HG03103 (cell line): Measurements from ENCODE around the gene PUM2.

Experiments used
- ATAC-seq: cut with Tn5 transposase; IDR thresholded peaks from one replicate; pipeline ENCODE4 v1.9.1; 2021; ENCODE audit warnings: low read depth; ENCODE audit not compliant: unreplicated experiment

Gene PUM2

DNA sequence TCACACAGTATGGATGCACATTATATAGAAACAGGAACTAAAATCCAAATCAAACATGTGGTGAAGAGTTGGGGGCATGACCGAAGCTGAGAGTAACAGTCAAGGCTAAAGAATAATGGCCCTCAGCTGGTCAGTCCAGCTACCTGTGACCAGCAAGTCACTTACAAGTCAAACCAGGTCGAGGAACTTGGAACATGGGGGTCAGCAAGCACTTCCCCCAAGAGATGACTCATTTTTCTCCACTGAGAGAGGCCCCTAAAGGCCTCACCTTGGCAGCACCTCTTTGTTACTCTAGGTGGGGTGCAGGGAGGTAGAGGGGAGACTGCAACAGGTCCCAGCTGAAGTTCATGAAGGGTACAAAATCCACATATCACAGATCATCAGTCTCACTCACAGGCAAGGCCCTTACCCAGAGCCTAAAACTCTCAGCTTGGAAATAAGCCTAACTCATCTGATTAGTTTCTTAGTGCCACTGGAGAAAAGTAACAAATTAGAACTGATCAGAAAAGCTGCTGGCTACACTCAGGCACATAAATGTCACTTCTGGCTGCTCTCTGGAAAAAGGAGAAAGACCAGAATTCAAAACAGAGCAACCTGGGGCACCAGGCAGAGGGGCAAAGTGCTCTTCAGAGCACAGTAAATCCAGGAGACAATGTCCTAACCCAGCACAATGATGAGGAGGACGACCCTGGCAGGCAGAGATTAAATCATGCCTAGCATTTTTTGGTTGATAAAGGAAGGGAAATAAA, 129.7 kb downstream of the PUM2 start:
- ATAC-seq, result no peak

DNA sequence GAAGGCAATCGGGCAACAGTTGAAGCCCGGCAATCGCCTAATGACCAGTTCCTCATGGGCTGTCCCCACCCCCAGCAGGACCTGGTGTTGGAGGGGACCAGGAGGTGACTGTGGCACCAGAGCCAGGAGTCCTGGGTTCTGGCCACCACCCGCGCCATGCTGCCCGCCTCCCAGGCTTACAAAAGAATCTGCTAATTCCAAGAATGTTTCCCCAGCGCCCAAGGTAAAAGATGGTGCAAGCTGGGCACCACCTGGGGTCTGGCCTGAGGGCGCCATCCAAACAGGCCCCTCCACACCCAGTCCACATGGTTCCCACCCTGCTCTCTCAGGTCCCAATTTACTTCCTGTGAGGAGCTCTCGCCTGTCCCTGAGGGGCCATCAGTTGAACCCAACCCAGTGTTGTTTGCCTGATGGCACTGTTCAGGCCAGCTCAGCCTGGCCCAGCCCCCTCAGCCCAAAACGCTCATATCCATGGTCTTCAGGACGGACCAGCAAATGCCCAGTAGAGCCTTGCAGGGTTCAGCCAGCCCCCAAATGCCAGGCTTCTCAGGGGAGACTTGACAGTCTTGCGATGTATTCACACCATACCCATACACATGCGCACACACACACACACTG, 130.8 kb downstream of the PUM2 start:
- ATAC-seq, result no peak

DNA sequence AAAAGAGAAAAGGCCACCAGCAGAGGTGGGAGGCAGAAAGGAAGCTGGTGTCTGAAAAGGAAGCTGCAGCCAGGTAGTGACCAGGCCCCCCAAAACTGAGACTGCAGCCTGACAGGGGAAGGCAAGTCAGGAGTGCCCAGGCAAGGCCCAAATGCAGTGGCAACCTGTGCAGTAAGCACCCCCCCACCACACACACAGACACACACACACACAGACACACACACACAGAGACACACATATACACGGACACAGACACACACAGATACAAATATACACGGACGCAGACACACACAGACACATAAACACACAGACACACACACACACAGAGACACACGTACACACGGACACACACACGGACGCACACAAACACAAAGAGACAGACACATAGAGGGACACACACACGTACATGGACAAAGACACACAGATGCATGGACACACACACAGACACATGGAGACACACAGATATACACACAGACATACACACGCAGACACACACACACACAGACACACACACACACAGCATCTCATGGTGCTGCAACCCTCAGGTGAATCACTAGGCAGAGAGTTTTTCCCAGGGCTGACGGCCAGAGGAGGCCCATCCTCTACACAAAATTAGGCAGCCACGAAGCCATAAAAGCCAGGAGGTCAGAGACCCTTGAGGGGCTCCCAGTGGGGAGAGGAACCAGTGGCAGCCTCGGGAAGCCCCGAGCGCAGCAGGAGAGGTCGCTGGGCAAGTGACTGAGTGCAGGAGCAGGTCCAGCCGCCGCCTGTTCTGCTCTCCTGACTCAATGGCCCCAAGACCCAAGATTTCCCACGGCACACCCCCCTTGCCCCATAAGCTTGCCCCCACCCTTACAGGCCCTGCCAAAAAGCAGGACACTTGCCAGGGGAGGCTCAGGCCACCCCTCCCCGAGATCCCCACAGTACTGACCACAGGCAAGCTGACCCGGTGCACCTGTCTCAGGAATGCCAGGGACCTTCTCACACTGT, 132.0 kb downstream of the PUM2 start:
- ATAC-seq, result no peak

DNA sequence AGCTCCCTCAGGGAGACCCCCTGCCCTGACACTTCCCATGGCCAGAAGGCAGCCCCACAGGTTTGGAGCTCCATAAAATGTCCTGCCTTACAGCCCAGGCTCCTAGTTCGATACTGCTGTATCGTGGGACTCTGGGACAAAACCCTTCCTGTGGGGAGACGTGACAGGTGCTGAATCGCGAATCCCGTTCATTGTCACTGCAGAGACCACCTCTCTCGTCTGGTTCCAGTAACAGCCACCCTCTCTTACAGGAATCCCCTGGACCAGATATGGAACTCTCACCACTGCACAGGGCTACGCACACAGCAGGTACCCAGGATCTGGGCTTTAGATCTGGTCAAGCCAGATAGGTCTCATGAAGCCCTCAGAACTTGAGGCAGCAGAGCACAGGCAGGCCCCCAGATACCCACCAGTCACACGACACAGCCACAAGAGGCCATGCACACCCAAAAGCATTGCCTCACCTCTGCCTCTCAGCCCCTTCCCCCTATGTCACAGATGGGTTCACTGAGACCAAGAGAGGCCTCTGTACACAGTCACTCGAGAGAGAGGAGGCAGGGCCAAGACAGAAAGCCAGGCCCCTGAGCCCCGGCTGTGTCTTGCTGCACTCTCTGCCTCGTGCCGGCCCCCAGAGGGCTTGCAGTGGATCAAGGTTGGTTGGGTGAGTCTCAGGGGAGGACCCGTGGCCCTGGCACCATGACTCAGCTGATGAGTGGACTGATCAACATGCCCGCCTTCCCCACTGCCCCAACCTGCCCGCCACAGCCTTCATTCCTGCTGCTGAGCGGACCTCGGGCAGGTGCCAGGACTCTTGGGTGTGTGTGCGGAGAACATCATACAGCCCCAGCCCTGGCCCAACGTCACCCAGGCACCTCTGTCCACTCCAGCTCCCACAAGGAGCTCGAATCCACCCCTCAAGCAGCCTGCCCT, 133.3 kb downstream of the PUM2 start:
- no peak for ATAC-seq

DNA sequence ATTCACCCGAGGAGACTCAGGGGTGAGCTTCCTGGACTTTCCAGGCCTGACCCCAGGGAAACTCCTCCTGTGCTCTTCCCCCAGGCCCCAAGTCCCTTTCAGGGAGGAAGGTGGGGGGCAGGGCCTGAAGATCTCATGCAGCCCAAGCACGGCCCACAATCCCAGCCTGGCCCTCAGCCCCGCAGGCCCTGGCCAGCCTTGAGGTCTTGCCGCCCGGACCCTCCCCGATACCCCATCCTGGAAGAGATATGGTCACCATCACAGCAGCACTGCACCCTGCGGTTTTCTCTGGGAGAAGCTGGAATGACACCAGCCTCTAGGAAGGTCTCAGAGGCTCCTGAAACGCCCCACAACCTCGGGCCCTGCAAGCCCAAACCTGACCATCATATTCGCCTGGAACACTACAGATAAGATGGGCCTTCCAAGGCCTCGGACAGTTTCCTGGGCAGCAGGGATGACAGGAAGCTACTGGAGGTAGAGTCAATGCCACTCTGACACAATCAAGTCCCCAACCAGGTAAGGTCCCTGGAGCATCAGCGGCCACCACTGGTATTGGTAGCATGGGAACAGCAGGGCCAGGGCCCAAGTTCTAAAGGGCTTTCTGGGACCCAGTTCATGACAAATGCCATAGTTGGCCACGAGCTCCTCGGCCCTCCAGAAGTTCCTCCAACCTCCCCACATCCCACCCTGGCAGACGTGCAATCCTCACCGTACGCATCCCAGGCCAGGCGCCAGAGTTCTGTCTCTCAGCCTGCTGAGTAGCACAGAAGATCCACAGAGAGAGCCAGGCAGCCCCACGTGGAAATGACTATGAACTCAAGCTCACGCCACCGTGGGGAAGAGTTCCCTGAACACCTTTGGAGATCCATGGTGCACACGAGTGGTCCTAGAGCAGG, 134.3 kb downstream of the PUM2 start:
- ATAC-seq, result no peak

DNA sequence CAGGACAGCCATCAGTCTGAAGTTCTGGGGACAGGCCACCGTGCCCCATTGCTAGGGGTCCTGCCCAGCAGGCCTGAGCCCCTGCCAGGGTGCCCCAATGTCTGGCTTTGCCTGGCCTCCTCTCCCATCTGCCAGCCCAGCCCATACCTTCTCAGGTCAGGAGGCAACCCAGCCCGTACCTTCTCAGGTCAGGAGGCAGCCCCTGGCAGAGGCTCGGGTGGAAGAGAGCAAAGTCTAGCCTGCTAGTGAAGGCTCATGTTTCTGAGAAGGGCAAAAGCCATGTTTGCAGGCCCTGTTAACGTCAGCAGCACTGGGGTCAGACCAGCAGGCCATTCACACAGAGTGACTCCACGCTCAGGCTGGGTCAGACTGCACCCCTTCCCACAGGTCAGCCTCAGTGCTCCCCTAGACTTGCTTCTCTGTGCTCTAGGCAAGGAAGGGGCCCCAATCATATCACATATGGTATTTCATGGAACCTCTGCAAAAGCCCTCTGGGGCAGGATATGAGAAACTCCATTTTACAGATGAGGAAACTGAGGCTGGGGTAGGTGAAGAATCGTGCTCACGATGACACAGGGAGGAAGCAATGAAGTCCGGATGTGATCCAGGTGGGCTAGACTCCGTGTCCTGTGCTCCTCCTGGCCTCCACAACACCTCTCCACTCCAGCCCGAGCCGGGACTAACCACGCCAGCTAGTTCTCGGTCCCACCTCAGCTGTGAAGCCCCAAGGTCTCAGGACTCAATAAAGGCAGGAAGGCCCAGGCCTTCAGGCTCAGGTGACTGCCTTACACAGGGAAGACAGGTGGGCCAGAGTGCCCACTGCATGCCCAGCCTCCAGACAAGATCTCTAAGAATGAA, 135.2 kb downstream of the PUM2 start:
- ATAC-seq, result no peak

- no peak for ATAC-seq
Observed at GRCh38 chr2:20214566-20215182, 136.0 kb downstream of the PUM2 start.

DNA sequence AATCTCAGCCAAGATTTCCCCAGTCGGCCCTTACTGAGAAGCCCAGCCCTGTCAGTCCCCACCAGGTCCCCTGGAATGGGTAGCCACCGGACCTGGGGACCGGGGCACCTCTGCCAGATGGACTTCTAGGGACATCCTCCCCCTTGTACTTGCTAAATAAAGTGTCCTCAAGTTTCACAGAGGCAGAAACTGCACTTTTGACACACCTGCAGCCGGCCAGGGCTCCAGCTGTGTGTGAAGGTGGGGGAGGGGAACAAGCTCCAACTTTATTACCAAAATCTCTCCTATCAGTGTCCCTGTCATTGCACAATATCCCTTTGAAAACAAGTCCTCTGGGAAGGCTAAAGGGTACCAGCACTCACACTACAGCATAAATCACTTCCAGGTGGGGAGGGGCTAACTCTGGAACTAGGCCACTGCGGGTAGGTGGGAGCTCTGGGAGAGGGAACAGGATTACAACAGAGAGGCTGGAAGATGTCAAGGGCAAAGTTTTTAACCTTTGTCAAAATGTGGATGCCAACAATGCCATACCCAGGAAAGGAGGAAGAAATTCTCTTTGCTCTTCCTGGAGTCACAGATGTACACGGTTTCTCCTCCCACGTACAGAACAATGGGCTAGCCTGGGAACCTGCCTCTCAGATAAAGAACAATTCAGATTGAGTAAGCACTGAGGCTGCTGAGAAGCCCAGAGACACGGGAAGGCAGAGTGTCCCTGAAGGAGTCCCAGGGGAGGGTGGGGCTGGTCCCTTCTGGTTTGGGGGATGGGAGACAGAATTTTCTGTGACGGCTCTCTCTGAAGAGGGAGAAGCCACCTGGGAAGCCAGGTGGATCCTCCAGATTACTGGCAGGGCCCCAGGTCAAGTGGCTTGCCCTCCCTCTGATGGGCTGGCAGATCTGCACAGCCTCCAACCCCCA, 136.7 kb downstream of the PUM2 start:
- ATAC-seq, result no peak

DNA sequence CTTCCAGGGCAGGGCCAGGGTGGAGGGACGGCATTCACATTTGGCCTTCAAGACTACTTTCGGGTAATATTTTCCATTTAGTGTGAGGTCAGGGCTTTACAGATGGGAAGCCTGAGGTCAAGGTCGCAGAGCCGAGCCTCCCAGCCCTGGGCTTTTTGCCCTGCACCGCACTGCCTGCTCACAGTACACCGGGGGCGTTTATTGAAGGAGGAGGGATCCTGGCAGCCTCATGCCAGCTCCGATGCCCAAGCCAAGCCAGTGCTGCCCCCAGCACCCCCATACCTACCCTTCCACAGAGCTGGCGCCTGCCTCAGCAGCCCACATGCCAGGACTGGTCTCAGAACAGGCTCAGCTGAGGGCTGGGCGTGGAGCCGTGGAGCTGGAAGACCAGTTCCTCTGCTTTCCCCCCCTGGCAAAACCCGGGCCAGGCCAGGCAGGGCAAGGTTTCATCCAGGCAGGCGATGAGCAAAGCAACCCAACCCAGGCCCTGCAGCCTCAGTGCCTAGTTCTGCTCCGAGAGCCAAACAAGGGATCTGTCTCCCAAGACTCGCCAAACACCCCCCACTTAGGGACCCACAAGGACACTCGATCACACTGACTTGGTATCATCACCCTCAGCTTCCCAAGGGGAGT, 137.7 kb downstream of the PUM2 start:
- no peak for ATAC-seq

DNA sequence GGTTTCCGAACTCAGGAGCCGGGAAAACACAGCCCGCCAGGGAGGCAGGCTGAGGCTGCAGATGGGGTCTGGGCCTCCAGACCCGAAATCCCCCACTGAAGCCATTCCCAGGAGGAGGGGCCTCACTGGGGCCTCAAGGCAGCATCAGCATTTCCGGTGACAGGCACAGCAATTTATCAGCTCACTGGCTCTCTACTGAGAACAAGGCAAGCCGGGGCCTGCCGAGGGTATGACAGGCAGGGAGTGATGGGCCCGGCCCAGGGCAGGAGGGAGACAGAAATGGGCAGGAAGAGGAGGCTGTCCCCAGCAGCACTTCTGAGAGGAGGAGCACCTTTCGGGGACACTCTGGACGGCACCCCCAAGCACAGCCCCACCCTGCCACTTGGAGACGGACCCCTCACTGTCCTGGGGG, 138.2 kb downstream of the PUM2 start:
- ATAC-seq, result peak; percentile 38

DNA sequence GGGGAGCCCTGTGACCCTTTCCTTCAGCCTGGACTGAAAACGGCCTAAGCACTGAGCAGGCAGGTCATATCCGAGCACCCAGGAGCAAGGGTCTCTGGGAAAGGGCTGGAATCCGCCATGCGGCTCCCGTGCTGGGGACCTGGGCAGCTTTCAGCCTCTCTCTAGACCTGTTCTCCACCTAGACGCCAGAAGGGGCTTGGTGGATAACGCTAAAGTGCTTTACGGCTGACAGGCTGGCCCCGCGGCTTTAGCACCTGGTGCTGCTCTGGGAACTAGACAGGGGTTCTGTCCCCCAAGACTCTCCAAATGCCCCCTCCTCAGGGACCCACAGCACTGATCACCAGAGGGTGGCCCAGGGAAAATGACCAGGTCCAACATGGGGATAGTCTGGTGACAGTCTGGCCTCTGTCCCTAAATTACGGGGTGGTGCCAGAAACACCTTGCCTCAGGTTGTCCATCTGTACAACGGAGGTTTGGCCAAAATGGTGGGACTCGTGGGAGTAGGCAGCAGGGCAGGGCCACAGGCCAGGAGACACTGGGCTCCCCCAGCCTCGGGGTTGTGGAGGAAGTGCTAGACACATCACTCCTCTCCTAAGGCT, 138.7 kb downstream of the PUM2 start:
- ATAC-seq, result no peak

DNA sequence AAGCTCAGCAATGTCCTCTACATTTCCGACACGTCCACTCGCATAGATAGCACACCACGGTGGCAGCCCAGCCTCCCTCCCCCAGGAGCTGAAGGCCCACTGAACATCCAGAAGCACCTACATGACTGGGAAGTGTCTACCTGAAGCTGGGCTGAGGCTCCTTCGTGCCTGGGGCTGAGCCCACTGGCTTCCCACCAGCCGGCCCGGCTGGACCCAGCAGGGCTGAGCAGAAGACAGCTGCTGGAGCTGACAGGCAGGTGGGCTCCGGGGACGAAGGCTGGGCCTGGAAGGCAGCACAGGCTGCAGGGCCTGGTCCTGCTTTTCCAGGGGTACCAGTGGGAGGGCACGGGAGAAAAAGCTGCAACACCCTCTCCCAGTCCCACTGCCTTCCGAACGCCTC, 139.2 kb downstream of the PUM2 start:
- ATAC-seq, result no peak

DNA sequence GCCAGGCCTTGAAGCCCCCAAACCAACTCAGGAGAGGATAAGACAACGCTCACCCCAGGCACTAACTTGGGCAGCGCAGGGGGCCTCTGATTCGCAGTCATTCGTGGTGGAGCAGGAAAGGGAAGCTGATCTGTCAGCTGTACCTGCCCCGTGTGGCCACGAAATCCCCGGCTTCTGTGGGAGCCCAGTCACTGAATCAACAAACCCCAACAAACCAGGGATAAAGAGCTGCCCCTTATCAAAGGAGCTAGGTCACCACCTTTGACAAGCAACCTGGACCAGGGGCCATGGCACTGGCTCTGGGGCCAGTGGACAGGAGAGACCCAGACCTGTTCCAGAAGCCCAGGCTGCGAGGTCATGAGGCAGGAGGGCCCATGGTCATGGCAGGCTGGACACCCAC, 140.2 kb downstream of the PUM2 start:
- ATAC-seq, result no peak

DNA sequence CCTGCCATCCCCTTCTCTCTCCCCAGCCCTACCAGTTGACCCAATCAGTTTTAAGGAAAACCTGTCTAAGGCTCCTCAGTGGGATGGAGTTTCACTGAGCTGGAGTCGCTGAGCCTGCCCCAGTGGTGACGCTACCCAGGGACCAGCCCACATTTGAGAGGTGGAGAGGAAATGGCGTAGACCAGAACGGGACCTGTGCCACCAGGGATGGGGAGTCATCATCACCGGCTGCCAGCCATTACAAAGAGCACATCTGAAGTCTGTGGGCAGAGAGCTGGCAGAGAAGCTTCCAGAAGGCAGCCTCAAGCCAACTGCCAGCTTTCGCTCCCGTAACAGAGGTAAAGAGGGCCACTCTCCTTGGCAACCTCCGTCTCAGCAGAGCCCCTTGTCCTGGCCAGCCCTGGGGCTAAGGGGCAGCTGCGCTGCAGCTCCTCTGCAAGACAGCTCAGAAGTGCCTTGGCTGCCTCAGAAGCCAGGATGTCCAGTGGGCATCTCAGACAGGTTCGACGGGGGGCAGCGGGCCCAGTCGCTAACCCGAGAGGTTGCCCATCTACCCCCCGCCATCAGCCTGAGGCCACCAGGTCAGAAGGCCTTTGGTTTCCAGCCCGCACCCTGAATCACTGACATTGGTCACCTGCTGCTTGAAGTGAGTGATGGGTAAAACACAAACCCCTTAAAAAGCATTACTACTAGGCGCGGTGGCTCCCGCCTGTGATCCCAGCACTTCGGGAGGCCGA, 141.1 kb downstream of the PUM2 start:
- no peak for ATAC-seq

- no peak for ATAC-seq
Observed at GRCh38 chr2:20208476-20208859, 142.2 kb downstream of the PUM2 start.
